Activated naive CD4-positive, alpha-beta T cell treated with anti-CD3 and anti-CD28 coated beads, Interleukin-2, amount 50 U/mL, for 72 hours (primary cell): ENCODE results near the gene ZNF580. TPM values are rescaled to one million over a fixed set of nuclear protein-coding genes. Genes with fewer than 3 reads are reported as not detected.

Experiments
- ATAC-seq, 2 donors: fragments of 150-1000 bp; cut with Tn5 transposase; 2 replicates each; pipeline ENCODE4 v1.10.0; 2021; ENCODE audit warnings: mild to moderate bottlenecking in 2 of 2, moderate library complexity in 2 of 2
- DNase-seq, 2 donors: peaks; one replicate each; pipeline ENCODE4 v3.0.0; 2021 to 2022; ENCODE audit warnings: low spot score in 2 of 2
- H3K27ac Mint-ChIP-seq, 2 donors: one replicate each; pipeline ENCODE4 v1.8.0; 2022; ENCODE audit warnings: mild to moderate bottlenecking in 2 of 2, mixed read lengths in 2 of 2
- H3K36me3 Mint-ChIP-seq, 2 donors: one replicate each; pipeline ENCODE4 v1.8.0; 2022; ENCODE audit warnings: mixed read lengths in 2 of 2
- H3K9me3 Mint-ChIP-seq, 2 donors: one replicate each; pipeline ENCODE4 v1.8.0; 2022; ENCODE audit warnings: mixed read lengths in 2 of 2
- total RNA-seq, 2 donors: library from RNA; stranded (reverse); gene quantifications; one replicate each; pipeline ENCODE4 v1.2.3, GENCODE V29; 2022

ZNF580 gene
- total RNA-seq, 2 donors from 2014 or later = 18.2 to 33.9 TPM

DNA sequence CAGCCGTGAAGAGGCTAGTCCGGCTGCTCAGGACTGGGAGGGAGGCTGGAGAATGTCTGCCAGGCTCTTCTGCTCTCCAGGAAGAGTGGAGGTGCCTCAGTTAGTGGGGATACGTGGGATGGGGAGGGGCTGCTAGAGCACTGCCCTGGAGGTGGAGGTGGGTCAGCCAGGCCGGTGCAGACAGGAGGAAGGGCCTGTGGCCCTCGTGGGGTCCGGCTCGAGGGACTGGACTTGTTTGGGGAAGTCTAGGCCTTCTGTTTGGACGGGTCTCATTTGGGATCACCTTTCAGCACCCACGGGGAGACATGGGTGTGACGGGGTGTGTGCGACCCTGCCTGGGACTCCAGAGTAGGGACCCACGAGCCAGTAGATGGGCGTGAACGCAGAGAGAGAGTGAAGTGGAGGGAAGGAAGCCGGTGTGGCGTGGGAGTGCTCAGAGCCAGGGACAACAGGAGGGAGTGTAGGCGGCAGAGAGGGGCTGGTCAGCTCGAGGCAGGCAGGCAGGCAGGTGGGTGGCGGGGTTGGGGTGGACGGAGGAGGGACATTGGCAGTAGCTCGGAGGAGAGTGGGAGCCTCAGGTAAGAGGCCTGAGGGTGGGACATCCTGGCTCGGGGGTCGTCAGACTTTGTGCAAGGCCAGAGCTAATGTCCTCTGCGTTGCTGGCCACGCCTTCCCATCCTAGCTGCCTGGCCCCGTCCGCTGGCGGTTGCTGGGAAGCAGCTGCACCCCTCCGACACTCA is 45.7 kb downstream of the ZNF580 start:
- DNase-seq = no peak
- Mint-ChIP-seq H3K36me3 (no peaks in the 10 kb centered on the region), H3K27ac (peak overlapping the region; percentile 44 to 59), H3K9me3 (no peaks in the 10 kb centered on the region)
- ATAC-seq = no peak

GRCh38 chr19:55687281-55688201 is 46.7 kb downstream of the ZNF580 start:
- no peaks in the 10 kb centered on the region for H3K36me3 Mint-ChIP-seq
- no peak for ATAC-seq
- no peaks in the 10 kb centered on the region for H3K9me3 Mint-ChIP-seq
- peak overlapping the region; percentile 16 to 65 for H3K27ac Mint-ChIP-seq
- DNase-seq = no peak

- DNase-seq (no peak), ATAC-seq (no peak)
- H3K9me3 Mint-ChIP-seq = no peaks in the 10 kb centered on the region
- H3K27ac Mint-ChIP-seq = no peak overlapping the region
- H3K36me3 Mint-ChIP-seq = no peaks in the 10 kb centered on the region
Observed at GRCh38 chr19:55688422-55689218, 47.8 kb downstream of the ZNF580 start.

GRCh38 chr19:55689411-55690108 is 48.8 kb downstream of the ZNF580 start:
- ATAC-seq = no peak
- no peaks in the 10 kb centered on the region for H3K9me3 Mint-ChIP-seq
- no peaks in the 10 kb centered on the region for H3K36me3 Mint-ChIP-seq
- no peak overlapping the region for H3K27ac Mint-ChIP-seq
- DNase-seq = no peak

- no peaks in the 10 kb centered on the region for H3K36me3 Mint-ChIP-seq
- ATAC-seq (no peak), DNase-seq (no peak)
- no peak overlapping the region for H3K27ac Mint-ChIP-seq
- H3K9me3 Mint-ChIP-seq = no peaks in the 10 kb centered on the region
Observed at GRCh38 chr19:55690109-55690768, 49.4 kb downstream of the ZNF580 start.

- Mint-ChIP-seq H3K36me3 (no peaks in the 10 kb centered on the region), H3K9me3 (no peaks in the 10 kb centered on the region), H3K27ac (no peak overlapping the region)
- peak in 1 of 2 donors; percentile 44 for DNase-seq
- no peak for ATAC-seq
Observed at GRCh38 chr19:55690769-55691545, 50.2 kb downstream of the ZNF580 start.

- ATAC-seq (no peak), DNase-seq (peak in 1 of 2 donors; percentile 28)
- H3K27ac Mint-ChIP-seq = no peak overlapping the region
- H3K9me3 Mint-ChIP-seq = no peaks in the 10 kb centered on the region
- H3K36me3 Mint-ChIP-seq = no peaks in the 10 kb centered on the region
Observed at GRCh38 chr19:55691561-55692481, 51.0 kb downstream of the ZNF580 start.

DNA sequence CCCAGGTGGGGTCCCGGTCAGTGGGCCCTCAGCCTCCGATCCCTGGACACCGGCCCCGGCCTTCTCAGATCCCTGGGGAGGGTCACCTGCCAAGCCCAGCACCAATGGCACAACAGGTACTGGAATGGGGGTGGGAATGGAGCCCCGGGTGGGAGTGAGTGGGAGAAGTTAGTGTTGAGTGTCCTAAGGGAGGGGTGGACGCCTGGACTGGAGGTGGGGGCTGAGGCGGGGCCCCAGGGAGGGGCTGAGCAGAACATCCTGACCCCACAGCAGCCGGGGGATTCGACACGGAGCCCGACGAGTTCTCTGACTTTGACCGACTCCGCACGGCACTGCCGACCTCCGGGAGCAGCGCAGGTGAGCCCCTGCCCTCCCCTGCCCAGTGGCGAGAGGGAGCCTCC is 51.9 kb downstream of the ZNF580 start:
- no peaks in the 10 kb centered on the region for H3K36me3 Mint-ChIP-seq
- ATAC-seq (no peak), DNase-seq (no peak)
- no peak overlapping the region for H3K27ac Mint-ChIP-seq
- no peaks in the 10 kb centered on the region for H3K9me3 Mint-ChIP-seq

Other genes starting within 250 kb of the ZNF580 start
- gene UBE2S, start 233.2 kb upstream of the ZNF580 start, total RNA-seq = 100 to 1,000 TPM; 192 to 343 TPM
- gene SHISA7, start 197.7 kb upstream of the ZNF580 start, total RNA-seq = not detected
- gene ISOC2, start 179.4 kb upstream of the ZNF580 start, total RNA-seq = 10 to 100 TPM; 22.1 to 41.5 TPM
- not detected for gene C19orf85, start 176.3 kb upstream of the ZNF580 start, total RNA-seq
- 10 to 100 TPM in 1 of 2 donors, 1 to 10 TPM in 1; 7.4 to 14.2 TPM for gene ZNF628, start 164.4 kb upstream of the ZNF580 start, total RNA-seq
- gene NAT14, start 155.8 kb upstream of the ZNF580 start, total RNA-seq = 10 to 100 TPM in 1 of 2 donors, 1 to 10 TPM in 1; 5.1 to 18.2 TPM
- under 1 TPM; 0.39 to 0.53 TPM for gene SSC5D, start 152.6 kb upstream of the ZNF580 start, total RNA-seq
- not detected for gene SBK2, start 103.9 kb upstream of the ZNF580 start, total RNA-seq
- gene SBK3, start 95.5 kb upstream of the ZNF580 start, total RNA-seq = not detected
- gene ZNF579, start 60.2 kb upstream of the ZNF580 start, total RNA-seq = 10 to 100 TPM in 1 of 2 donors, 1 to 10 TPM in 1; 8.7 to 10.1 TPM
- gene FIZ1, start 41.5 kb upstream of the ZNF580 start, total RNA-seq = 10 to 100 TPM; 10.2 to 12.3 TPM
- gene ZNF524, start 40.7 kb upstream of the ZNF580 start, total RNA-seq = 10 to 100 TPM; 21.4 to 29.7 TPM
- gene ZNF865, start 35.4 kb upstream of the ZNF580 start, total RNA-seq = 10 to 100 TPM; 13.7 to 15.5 TPM
- 1 to 10 TPM; 3.6 to 3.9 TPM for gene ZNF784, start 16.4 kb upstream of the ZNF580 start, total RNA-seq
- 10 to 100 TPM; 39.9 to 40.0 TPM for gene ZNF581, start 2.6 kb downstream of the ZNF580 start, total RNA-seq
- 10 to 100 TPM in 1 of 2 donors, 1 to 10 TPM in 1; 2.9 to 13.6 TPM for gene CCDC106, start 7.2 kb downstream of the ZNF580 start, total RNA-seq
- gene U2AF2, start 14.0 kb downstream of the ZNF580 start, total RNA-seq = 100 to 1,000 TPM; 270 to 312 TPM
- gene EPN1, start 34.2 kb downstream of the ZNF580 start, total RNA-seq = 10 to 100 TPM; 23.1 to 46.4 TPM
- under 1 TPM in 1 of 2 donors, not detected in 1; 0.09 TPM for gene NLRP9, start 97.4 kb downstream of the ZNF580 start, total RNA-seq
- not detected for gene RFPL4A, start 118.1 kb downstream of the ZNF580 start, total RNA-seq
- not detected for gene RFPL4AL1, start 128.1 kb downstream of the ZNF580 start, total RNA-seq
- gene NLRP11, start 191.0 kb downstream of the ZNF580 start, total RNA-seq = under 1 TPM in 1 of 2 donors, not detected in 1; 0.08 TPM
- gene NLRP4, start 195.5 kb downstream of the ZNF580 start, total RNA-seq = not detected